Measurements from ENCODE around the gene KRTAP5-1. TPM values are rescaled to one million over a fixed set of nuclear protein-coding genes. Genes with fewer than 3 reads are reported as not detected.
A peak's percentile ranks its signal among the peaks of the same experiment; 100 is the strongest.

The KRTAP5-1 gene
- total and polyA plus RNA-seq, 7 donors, result not detected

DNA sequence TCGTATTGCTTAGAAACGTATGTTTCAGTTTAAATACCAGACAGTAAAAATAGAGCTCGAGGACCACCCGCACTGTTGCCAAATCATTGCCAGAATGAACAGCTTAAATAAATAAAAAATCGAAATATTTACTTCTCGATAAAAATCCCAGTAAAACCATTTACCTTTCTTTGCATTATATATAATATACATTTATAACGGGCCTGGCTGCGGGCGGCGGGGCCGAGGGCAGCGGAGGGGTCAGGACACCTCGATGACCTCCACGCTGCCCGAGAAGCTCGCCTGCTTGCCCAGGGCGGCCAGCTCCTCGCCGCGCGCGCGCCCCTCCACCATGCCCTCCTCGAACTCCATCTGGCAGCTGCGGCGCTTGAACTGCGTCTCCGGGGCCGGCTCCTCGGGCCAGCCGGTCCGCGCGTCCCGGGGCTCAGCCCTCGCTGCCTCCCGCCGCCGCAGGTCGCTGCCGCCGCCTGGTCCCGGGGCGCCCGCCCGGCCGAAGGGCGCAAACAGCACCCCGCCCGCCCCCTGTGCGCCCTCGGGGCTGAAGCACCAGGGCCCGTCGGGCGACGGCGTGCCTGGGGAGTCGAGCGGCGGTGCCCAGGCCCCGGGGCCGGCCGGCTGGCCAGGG lies 28.7 kb downstream of the KRTAP5-1 start:
- H3K9me3 ChIP-seq, result no peaks in the 10 kb centered on the region
- no peak for DNase-seq
- H3K4me1 ChIP-seq, result peaks cover 0 to 47% (median 40%) of the 10 kb centered on the region in 4 donors
- H3K27me3 ChIP-seq, result no peaks in the 10 kb centered on the region
- intact Hi-C loops (cut with DNase I), result loop anchor here (5.0 kb wide), 1 partner anchor 94 kb away; no protein-coding TSS in a partner anchor
- 60 to 85% methylated on average over 63 of the region's 63 CpGs for WGBS, 2 donors
- no peak overlapping the region for H3K27ac ChIP-seq
- H3K4me3 ChIP-seq, result no peak overlapping the region
- peaks cover 0 to 14% (median 3%) of the 10 kb centered on the region in 4 donors for H3K36me3 ChIP-seq
- no peak for TF ChIP-seq EP300 (IDR thresholded peaks at IDR 0.05)
- no peak for TF ChIP-seq POLR2AphosphoS5 (IDR thresholded peaks at IDR 0.05)
- no peak for TF ChIP-seq CTCF (IDR thresholded peaks at IDR 0.05)
- TF ChIP-seq POLR2A (IDR thresholded peaks at IDR 0.05), result no peak

DNA sequence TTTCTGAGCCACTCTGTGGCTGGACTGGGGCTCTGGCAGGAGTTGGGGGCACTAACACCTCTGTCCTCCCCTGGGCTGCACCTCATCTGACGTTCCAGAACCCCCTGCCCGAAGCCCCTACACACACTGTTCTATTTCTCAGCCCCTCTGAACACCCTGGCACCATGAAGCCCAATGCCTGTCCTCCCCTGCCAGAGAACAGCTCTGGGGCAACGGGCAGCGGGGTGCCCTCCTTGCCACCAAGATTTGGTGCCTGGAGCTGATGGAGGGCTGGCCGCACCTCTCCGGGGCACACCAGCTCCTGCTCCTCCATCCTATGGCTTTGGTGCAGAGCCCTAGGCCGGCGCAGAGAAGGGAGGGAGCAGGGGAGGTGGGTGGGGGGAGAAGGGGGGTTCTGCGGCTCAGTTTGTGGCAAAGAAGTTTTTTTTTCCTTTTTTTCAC lies 29.4 kb downstream of the KRTAP5-1 start:
- intact Hi-C loops (cut with DNase I), result loop anchor here (5.0 kb wide), 1 partner anchor 93 kb away; no protein-coding TSS in a partner anchor
- H3K27ac ChIP-seq, result peak overlapping the region in 1 of 4 donors; percentile 31
- DNase-seq, result no peak
- 77 to 89% methylated on average over 9 of the region's 9 CpGs for WGBS, 2 donors
- H3K4me3 ChIP-seq, result no peak overlapping the region
- H3K4me1 ChIP-seq, result peaks cover 0 to 47% (median 39%) of the 10 kb centered on the region in 4 donors
- no peaks in the 10 kb centered on the region for H3K27me3 ChIP-seq
- H3K36me3 ChIP-seq, result peaks cover 0 to 11% (median 2%) of the 10 kb centered on the region in 4 donors
- no peaks in the 10 kb centered on the region for H3K9me3 ChIP-seq
- no peak for TF ChIP-seq CTCF (IDR thresholded peaks at IDR 0.05)
- TF ChIP-seq POLR2AphosphoS5 (IDR thresholded peaks at IDR 0.05), result no peak
- TF ChIP-seq POLR2A (IDR thresholded peaks at IDR 0.05), result no peak
- TF ChIP-seq EP300 (IDR thresholded peaks at IDR 0.05), result no peak

DNA sequence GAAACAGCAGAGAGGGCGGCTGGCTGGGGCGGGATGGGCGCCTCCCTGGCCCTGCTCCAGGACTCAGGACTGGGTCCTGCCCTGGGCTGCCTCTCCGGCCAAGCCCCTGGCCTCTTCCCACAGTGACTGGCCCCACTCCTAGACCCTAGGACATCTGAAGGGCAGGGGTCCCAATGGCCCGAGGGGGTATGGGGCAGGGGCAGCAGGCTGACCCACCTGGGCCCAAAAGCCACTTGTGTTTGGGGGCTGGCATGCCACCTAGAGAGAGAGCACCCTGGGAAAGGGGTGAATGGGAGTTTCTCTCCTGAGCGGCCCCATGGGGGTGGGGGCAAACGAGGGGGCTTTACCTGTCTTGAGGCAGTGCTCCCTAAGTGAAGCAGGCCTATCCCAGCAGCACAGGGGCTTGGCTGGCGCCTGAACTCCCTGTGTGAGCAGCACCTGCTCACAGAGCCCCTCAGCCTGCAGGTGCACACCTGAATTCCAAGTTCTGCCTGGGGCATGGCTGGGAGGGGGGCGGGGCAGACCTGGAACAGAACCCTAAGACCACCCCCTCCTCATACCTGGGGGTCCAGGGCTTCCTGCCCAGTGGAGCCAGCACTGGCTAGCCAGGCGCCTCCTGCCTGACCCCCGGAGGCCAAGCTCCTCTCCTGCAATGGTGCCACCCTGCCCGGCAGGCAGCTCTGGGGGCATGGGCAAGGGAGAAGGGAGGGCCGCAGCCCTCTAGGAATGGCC lies 29.9 kb downstream of the KRTAP5-1 start:
- 55 to 78% methylated on average over 13 of the region's 13 CpGs for WGBS, 2 donors
- intact Hi-C loops (cut with DNase I), result loop anchor here (5.0 kb wide), 1 partner anchor 93 kb away; no protein-coding TSS in a partner anchor
- peak overlapping the region in 2 of 4 donors; percentile 3 to 31 for H3K27ac ChIP-seq

More for the DNA sequence above, 29.9 kb downstream of the KRTAP5-1 start:
- peaks cover 0 to 41% (median 35%) of the 10 kb centered on the region in 4 donors for H3K4me1 ChIP-seq
- TF ChIP-seq CTCF (IDR thresholded peaks at IDR 0.05), result no peak
- TF ChIP-seq POLR2A (IDR thresholded peaks at IDR 0.05), result no peak
- no peak for TF ChIP-seq EP300 (IDR thresholded peaks at IDR 0.05)
- no peak for TF ChIP-seq POLR2AphosphoS5 (IDR thresholded peaks at IDR 0.05)
- no peaks in the 10 kb centered on the region for H3K27me3 ChIP-seq
- H3K36me3 ChIP-seq, result peaks cover 0 to 6% (median under 1%) of the 10 kb centered on the region in 4 donors
- no peak for DNase-seq
- H3K9me3 ChIP-seq, result no peaks in the 10 kb centered on the region
- H3K4me3 ChIP-seq, result no peak overlapping the region

Measured in sigmoid colon (tissue), 7 donors.